ENCODE results near the gene RNF225.
A peak's percentile ranks its signal among the peaks of the same experiment; 100 is the strongest.

Gene RNF225

GRCh38 chr19:58380037-58380661 is 15.3 kb upstream of the RNF225 start:
- no peak for TF ChIP-seq TEAD4 (IDR thresholded peaks at IDR 0.05)
- TF ChIP-seq CEBPB (IDR thresholded peaks at IDR 0.05), result no peak
- TF ChIP-seq TAF1 (IDR thresholded peaks at IDR 0.05; ENCODE audit: low read depth), result no peak
- TF ChIP-seq EGR1 (IDR thresholded peaks at IDR 0.05), result no peak
- TF ChIP-seq USF1 (IDR thresholded peaks at IDR 0.05), result no peak
- TF ChIP-seq ZBTB7A (IDR thresholded peaks at IDR 0.05; ENCODE audit: low read depth), result no peak
- no peak for TF ChIP-seq CREB1 (IDR thresholded peaks at IDR 0.05; ENCODE audit: low read depth)
- no peak for TF ChIP-seq EP300 (IDR thresholded peaks at IDR 0.05; ENCODE audit: borderline replicate concordance)
- TF ChIP-seq FOXM1 (IDR thresholded peaks at IDR 0.05; ENCODE audit: borderline replicate concordance, low read depth), result no peak
- no peak for TF ChIP-seq MAX (IDR thresholded peaks at IDR 0.05)
- no peak for TF ChIP-seq RAD21 (IDR thresholded peaks at IDR 0.05; ENCODE audit: low read depth)
- no peak for TF ChIP-seq NFIC (IDR thresholded peaks at IDR 0.05)
- TF ChIP-seq YY1 (IDR thresholded peaks at IDR 0.05; ENCODE audit: low read depth), result no peak
- TF ChIP-seq TCF12 (IDR thresholded peaks at IDR 0.05; ENCODE audit: low read depth), result no peak
- no peak for TF ChIP-seq REST (IDR thresholded peaks at IDR 0.05; ENCODE audit: low read depth)

- peak; percentile 28; the same call in 1 of the 2 replicates for TF ChIP-seq EP300 (IDR thresholded peaks at IDR 0.05; ENCODE audit: borderline replicate concordance)
- peak; percentile 54 for TF ChIP-seq CREB1 (IDR thresholded peaks at IDR 0.05; ENCODE audit: low read depth)
- peak; percentile 18; the same call in 1 of the 2 replicates for TF ChIP-seq RAD21 (IDR thresholded peaks at IDR 0.05; ENCODE audit: low read depth)
- TF ChIP-seq REST (IDR thresholded peaks at IDR 0.05; ENCODE audit: low read depth), result peak; percentile 29; the same call in 1 of the 2 replicates
- peak; percentile 45 for TF ChIP-seq NFIC (IDR thresholded peaks at IDR 0.05)
- peak; percentile 58 for TF ChIP-seq EGR1 (IDR thresholded peaks at IDR 0.05)
- TF ChIP-seq CEBPB (IDR thresholded peaks at IDR 0.05), result no peak
- TF ChIP-seq ZBTB7A (IDR thresholded peaks at IDR 0.05; ENCODE audit: low read depth), result peak; percentile 74; the same call in 1 of the 2 replicates
- peak; percentile 80 for TF ChIP-seq YY1 (IDR thresholded peaks at IDR 0.05; ENCODE audit: low read depth)
- peak; percentile 83 for TF ChIP-seq TCF12 (IDR thresholded peaks at IDR 0.05; ENCODE audit: low read depth)
- peak; percentile 89 for TF ChIP-seq MAX (IDR thresholded peaks at IDR 0.05)
- TF ChIP-seq USF1 (IDR thresholded peaks at IDR 0.05), result peak; percentile 79
- TF ChIP-seq FOXM1 (IDR thresholded peaks at IDR 0.05; ENCODE audit: borderline replicate concordance, low read depth), result peak; percentile 35; the same call in 1 of the 2 replicates
- TF ChIP-seq TAF1 (IDR thresholded peaks at IDR 0.05; ENCODE audit: low read depth), result peak; percentile 98
- peak; percentile 49; the same call in 1 of the 2 replicates for TF ChIP-seq TEAD4 (IDR thresholded peaks at IDR 0.05)
Observed at GRCh38 chr19:58380662-58381459, 14.6 kb upstream of the RNF225 start, which contains the start of gene ZNF837. Gene ZNF837, minus strand, starts transcription at chr19:58381030. Its CDS starts 11,698 bp downstream, at chr19:58369332.

- no peak for TF ChIP-seq TEAD4 (IDR thresholded peaks at IDR 0.05)
- TF ChIP-seq TAF1 (IDR thresholded peaks at IDR 0.05; ENCODE audit: low read depth), result no peak
Observed at GRCh38 chr19:58381460-58382212, 13.8 kb upstream of the RNF225 start.

GRCh38 chr19:58382997-58383603 is 12.4 kb upstream of the RNF225 start:
- no peak for TF ChIP-seq NFIC (IDR thresholded peaks at IDR 0.05)
- no peak for TF ChIP-seq TEAD4 (IDR thresholded peaks at IDR 0.05)

All from Ishikawa (cell line).